Omental fat pad (tissue), 4 donors: ENCODE results near the gene RAI1. TPM values are rescaled to one million over a fixed set of nuclear protein-coding genes. Genes with fewer than 3 reads are reported as not detected.

Experiments
- ATAC-seq: fragments of 150-250 bp; one replicate; pipeline ENCODE4 v1.9.1; 2016; ENCODE audit warnings: mild to moderate bottlenecking, moderate library complexity; ENCODE audit not compliant: low FRiP score
- DNase-seq: peaks from one replicate; pipeline ENCODE4 v3.0.0-alpha.2; 2019; ENCODE audit warnings: low spot score
- total RNA-seq, 4 donors: library from RNA; depleted of rRNA; stranded (reverse); fragments of >200 nt; gene quantifications; one replicate each; pipeline ENCODE4 v1.1.0, GENCODE V29; 2016
- TF ChIP-seq, protein P1 (sequence below), 3 donors: fragments of 450-650 bp; IDR thresholded peaks; one replicate each; pipeline ENCODE4 v1.5.1; 2016 to 2017; ENCODE audit warnings: antibody characterized with exemption in 3 of 3, mild to moderate bottlenecking in 3 of 3, moderate library complexity in 2 of 3

Gene RAI1
- total RNA-seq, 4 donors from 2014 or later, result 6.7 to 30.6 (median 8.5) TPM

DNA sequence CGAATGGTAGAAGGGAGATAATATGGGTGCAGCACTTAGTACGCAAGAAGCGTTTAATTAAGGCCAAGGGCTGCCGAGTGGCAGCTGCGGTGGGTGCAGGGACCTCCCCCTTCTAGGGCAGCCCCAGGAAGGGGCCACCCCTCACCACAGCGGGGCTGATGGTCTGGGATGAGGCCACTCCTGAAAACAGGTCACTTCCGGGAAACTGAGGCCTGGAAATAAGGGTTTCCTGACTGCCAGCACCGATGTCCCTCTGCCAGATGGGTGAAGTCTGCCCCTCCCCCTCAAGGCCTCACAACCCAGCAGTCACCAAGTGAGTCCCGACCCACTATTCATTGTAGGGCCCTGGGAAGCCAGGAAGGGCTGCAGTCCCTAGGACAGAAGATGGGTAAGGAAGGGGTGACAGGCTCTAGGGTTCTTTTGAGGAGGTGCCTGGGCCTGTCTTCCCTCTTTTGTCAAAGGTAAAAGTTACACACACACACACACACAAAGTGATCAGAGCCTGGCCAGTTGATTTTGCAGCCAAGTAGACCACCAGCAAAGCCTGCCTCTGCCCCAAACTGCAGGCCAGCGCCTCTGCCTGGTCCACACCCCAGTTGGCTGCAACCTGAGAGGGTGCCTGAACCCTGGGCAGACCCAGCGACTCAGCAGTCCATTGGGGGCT, 143.0 kb downstream of the RAI1 start:
- TF ChIP-seq, protein P1, sequence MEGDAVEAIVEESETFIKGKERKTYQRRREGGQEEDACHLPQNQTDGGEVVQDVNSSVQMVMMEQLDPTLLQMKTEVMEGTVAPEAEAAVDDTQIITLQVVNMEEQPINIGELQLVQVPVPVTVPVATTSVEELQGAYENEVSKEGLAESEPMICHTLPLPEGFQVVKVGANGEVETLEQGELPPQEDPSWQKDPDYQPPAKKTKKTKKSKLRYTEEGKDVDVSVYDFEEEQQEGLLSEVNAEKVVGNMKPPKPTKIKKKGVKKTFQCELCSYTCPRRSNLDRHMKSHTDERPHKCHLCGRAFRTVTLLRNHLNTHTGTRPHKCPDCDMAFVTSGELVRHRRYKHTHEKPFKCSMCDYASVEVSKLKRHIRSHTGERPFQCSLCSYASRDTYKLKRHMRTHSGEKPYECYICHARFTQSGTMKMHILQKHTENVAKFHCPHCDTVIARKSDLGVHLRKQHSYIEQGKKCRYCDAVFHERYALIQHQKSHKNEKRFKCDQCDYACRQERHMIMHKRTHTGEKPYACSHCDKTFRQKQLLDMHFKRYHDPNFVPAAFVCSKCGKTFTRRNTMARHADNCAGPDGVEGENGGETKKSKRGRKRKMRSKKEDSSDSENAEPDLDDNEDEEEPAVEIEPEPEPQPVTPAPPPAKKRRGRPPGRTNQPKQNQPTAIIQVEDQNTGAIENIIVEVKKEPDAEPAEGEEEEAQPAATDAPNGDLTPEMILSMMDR (IDR thresholded peaks at IDR 0.05), result no peak
- ATAC-seq, result no peak
- no peak for DNase-seq

DNA sequence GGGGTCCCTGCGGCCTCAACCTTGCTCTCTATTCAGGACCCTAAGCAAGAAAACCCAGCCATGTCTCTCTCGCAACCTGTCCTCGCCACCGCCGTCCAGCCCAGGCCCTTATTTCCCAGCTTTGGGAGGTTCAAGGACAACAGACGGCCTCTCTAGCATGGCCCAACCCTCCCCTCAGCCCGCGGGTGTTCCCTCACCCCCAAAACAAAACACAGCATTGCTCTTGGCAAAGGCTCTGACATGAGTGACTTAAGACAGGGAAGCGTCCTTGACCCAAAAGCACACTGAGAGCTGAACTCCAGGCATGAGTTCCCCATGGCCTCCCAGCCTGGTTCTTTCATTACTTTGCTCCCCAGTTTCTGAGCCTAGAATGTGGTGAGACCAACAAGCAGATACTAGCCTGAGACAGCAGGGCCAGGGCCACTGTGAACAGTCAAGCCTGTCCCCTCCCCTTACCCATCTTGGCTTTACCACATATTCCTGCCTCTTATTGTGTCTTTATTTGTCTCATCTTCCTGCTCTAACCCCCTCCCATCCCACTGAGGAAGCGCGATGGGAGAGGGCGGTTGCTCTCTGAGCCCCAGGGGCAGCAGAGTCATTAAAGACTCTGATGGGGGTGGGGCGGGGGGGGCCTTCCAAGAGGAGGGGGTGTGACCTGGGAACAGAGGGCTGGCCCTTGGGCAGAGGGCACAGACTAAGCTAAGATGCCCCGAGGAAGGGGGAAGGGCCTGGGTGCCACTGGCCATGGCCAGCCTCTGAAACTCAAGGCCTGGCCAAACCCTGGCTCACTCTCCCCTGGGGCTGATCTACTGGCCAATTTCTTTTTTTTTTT, 143.7 kb downstream of the RAI1 start:
- TF ChIP-seq, protein P1 (IDR thresholded peaks at IDR 0.05), result no peak
- no peak for DNase-seq
- ATAC-seq, result no peak

DNA sequence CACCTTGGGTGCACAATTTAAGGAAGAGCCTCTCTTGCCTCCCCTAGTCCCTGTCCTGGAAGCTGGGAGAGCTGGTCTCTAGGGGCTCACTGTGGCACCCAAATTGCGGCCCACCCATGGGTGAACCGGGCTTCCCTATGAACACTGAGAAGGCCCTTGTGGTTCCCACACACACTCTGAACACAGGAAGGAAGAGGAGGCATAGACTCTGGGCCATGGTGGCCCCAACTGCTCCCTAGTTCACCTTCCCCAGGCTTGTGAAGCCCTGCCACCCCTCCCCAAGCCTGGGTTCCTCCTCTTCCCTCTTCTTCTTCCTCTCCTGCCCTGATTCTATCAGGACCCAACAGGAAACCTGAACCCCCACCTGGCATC, 145.1 kb downstream of the RAI1 start:
- TF ChIP-seq, protein P1 (IDR thresholded peaks at IDR 0.05), result no peak
- no peak for DNase-seq
- no peak for ATAC-seq

GRCh38 chr17:17826942-17827785, 145.9 kb downstream of the RAI1 start:
- ATAC-seq (no peak), DNase-seq (no peak)
- TF ChIP-seq, protein P1 (IDR thresholded peaks at IDR 0.05), result no peak

- no peak for DNase-seq
- no peak for ATAC-seq
Observed at GRCh38 chr17:17827826-17828621, 146.8 kb downstream of the RAI1 start.

DNA sequence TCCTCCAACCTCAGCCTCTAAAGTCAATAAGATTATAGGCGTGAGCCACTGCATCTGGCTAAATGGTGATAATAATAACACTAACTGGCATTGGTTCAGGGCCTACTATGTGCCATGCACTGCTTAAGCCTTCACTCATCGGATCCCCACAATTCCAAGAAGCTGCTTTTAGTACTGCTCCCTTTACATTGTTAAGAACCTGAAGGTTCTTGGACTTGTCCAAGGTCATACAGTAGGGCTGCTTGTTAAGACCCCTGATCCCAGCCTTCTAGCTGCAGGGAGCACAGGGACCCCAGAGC, 149.0 kb downstream of the RAI1 start:
- no peak for ATAC-seq
- TF ChIP-seq, protein P1 (IDR thresholded peaks at IDR 0.05), result no peak
- DNase-seq, result no peak

More at GRCh38 chr17:17827826-17828621, 146.8 kb downstream of the RAI1 start:
- TF ChIP-seq, protein P1 (IDR thresholded peaks at IDR 0.05), result no peak
